Activated naive CD8-positive, alpha-beta T cell treated with anti-CD3 and anti-CD28 coated beads, Interleukin-2, amount 50 U/mL, for 24 hours (primary cell): ENCODE results near the gene KBTBD13.

Experiments used
- ATAC-seq: fragments of 150-1000 bp; cut with Tn5 transposase; one replicate; pipeline ENCODE4 v1.10.0; 2021
- DNase-seq: peaks from one replicate; pipeline ENCODE4 v3.0.0; 2021
- H3K27ac Mint-ChIP-seq: one replicate; pipeline ENCODE4 v1.8.0; 2021; ENCODE audit warnings: mild to moderate bottlenecking, mixed read lengths
- H3K27me3 Mint-ChIP-seq: one replicate; pipeline ENCODE4 v1.8.0; 2021; ENCODE audit warnings: mixed read lengths
- H3K36me3 Mint-ChIP-seq: one replicate; pipeline ENCODE4 v1.8.0; 2021; ENCODE audit warnings: low read depth, mixed read lengths
- H3K4me1 Mint-ChIP-seq: one replicate; pipeline ENCODE4 v1.8.0; 2021; ENCODE audit warnings: mixed read lengths
- H3K4me3 Mint-ChIP-seq: one replicate; pipeline ENCODE4 v1.8.0; 2021; ENCODE audit warnings: mild to moderate bottlenecking, moderate library complexity, mixed read lengths
- H3K9me3 Mint-ChIP-seq: one replicate; pipeline ENCODE4 v1.8.0; 2021; ENCODE audit warnings: mixed read lengths

The KBTBD13 gene

DNA sequence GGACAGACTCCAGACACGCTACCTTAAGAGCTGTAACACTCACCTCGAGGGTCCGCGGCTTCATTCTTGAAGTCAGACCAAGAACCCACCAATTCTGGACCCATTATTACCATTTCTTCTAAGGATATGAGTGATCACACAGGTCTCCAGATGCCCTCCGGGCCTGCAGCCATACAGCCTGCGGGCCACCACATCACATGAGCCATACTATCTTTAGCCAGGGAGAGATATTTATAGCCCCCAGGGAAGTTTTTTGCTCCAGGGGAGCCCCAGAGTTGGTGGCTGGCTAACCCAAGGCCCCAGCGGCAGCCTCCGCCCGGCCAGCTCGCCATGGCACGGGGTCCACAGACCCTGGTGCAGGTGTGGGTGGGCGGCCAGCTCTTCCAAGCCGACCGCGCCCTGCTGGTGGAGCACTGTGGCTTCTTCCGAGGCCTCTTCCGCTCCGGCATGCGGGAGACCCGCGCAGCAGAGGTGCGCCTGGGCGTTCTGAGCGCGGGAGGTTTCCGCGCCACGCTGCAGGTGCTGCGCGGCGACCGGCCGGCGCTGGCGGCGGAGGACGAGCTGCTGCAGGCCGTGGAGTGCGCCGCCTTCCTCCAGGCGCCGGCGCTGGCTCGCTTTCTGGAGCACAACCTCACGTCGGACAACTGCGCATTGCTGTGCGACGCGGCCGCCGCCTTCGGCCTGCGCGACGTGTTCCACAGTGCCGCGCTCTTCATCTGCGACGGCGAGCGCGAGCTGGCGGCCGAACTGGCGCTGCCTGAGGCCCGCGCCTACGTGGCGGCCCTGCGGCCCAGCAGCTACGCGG lies at the start of gene KBTBD13:
Gene KBTBD13 (plus strand): TSS at position 261 of the 805 bp plus-strand sequence. CDS start 70 bp downstream, at position 331.
- H3K4me3 Mint-ChIP-seq: no peak within 1 kb of the TSS
- H3K9me3 Mint-ChIP-seq: no peaks in the 10 kb centered on the region
- no peak within 1 kb of the TSS for H3K27ac Mint-ChIP-seq
- H3K36me3 Mint-ChIP-seq: no peaks in the 10 kb centered on the region
- H3K4me1 Mint-ChIP-seq: peaks cover 3% of the 10 kb centered on the region
- no peak for DNase-seq
- no peak for ATAC-seq
- peaks cover 18% of the 10 kb centered on the region for H3K27me3 Mint-ChIP-seq

DNA sequence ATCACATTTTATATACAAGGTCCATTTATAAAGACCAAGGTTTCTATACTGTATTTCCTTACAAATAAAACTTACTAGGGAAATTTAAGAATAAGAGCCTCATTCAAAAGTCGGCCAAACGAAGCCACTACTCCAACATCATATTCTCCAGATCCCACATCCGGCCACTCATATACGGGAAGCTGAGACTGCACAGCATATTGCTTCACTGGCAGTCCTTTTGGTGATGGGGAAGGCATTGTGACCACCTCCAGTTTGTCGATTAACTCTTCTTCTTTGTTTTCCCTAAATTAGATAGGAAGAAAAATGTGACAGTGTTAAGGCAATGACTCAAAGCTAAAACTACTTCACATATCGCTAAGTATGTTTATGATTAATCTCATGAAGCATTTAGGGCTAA lies 49.8 kb upstream of the KBTBD13 start:
- Mint-ChIP-seq H3K27me3 (peaks cover 5% of the 10 kb centered on the region), H3K4me1 (peaks cover 17% of the 10 kb centered on the region), H3K27ac (no peak overlapping the region), H3K36me3 (peaks cover 32% of the 10 kb centered on the region), H3K4me3 (no peak overlapping the region), H3K9me3 (no peaks in the 10 kb centered on the region)
- ATAC-seq (no peak), DNase-seq (no peak)

DNA sequence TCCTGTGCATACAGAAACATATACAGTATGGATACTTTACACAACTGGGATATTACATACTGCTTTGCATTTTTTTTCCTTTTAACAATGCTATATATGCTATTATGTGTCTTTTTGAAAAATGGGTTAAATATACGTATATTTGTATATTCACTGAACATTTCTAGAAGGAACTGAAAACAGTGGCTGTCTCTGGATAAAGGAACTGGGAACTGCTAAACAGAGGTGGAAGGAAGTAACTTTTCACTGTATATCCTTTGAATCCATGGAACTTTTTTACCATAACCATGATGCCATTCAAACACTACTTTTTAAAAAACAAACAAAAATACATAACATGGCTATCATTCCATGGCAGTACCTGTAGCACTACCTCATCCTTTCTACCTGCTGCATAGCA lies 49.0 kb upstream of the KBTBD13 start:
- peaks cover 5% of the 10 kb centered on the region for H3K27me3 Mint-ChIP-seq
- H3K9me3 Mint-ChIP-seq: no peaks in the 10 kb centered on the region
- ATAC-seq: no peak
- peaks cover 17% of the 10 kb centered on the region for H3K4me1 Mint-ChIP-seq
- DNase-seq: no peak
- no peak overlapping the region for H3K27ac Mint-ChIP-seq
- peak overlapping the region; percentile 94 for H3K4me3 Mint-ChIP-seq
- peaks cover 32% of the 10 kb centered on the region for H3K36me3 Mint-ChIP-seq

DNA sequence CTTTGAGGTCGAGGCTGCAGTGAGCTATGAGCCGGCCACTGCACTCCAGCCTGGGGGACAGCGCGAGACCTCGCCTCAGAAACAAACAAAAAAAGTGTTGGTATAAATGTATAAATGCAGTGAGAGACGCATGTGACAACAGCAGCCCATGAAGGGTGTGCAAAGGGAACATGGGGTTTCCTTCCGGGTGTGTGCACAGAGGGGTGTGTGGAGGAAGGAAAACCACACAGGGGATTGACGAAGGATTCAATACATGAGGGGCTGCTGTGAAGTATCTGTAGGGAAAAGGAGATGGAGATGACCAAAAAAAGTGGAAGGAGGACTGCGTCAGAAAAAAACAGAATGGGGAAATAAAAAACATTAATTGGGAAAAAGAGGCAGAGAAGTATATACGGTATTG lies 48.2 kb upstream of the KBTBD13 start:
- H3K27me3 Mint-ChIP-seq: peaks cover 5% of the 10 kb centered on the region
- H3K9me3 Mint-ChIP-seq: no peaks in the 10 kb centered on the region
- H3K4me3 Mint-ChIP-seq: peak overlapping the region; percentile 94
- peaks cover 29% of the 10 kb centered on the region for H3K36me3 Mint-ChIP-seq
- peaks cover 20% of the 10 kb centered on the region for H3K4me1 Mint-ChIP-seq
- DNase-seq: no peak
- ATAC-seq: no peak
- peak overlapping the region; percentile 86 for H3K27ac Mint-ChIP-seq

DNA sequence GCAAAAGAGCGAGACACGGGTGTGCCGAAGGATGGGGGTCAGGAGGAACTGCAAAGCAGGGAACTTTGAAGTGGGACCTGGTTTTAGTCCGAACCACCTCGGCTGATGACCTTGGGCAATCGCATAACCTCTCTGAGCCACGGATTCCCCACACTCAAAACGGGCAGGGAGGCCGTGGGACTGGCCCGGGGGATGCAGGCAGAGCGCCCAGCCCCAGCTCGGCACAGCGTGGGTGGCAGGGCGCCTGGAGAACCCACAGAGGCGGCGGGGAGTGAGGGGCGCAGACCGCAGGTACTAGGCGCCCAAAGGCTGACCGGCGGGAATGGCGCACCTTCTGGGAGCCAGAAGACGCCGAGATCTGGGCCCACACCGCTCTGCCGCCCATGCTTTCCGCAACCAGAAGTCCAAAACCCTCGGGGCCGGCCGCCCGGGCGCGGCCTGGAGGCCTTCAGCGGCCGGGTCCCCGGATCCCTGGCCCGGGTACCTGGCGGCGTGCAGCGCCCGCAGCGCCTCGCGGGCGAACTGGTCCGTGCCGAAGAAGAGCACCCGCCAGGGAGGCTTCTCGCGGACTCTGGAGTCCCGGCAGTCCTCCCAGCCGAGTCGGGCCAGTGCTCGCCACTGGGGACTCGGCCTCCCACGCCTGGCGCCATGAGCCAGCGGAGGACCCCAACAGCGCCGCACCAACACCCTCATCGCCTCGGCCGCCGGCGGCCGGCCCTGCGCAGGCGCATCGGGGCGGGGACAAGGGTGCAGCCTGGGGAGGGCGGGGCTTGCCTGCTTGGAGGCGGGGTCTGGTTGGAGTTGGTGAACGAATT lies 47.4 kb upstream of the KBTBD13 start, which contains the start of gene MTFMT:
Gene MTFMT (minus strand): TSS at position 719 of the 815 bp plus-strand sequence. CDS start 26 bp downstream, at position 693.
- Mint-ChIP-seq H3K4me1 (peaks cover 22% of the 10 kb centered on the region), H3K36me3 (peaks cover 23% of the 10 kb centered on the region), H3K27ac (peak within 1 kb of the TSS; percentile 86), H3K9me3 (no peaks in the 10 kb centered on the region), H3K27me3 (peaks cover 5% of the 10 kb centered on the region), H3K4me3 (peak within 1 kb of the TSS; percentile 94)
- ATAC-seq (peak; percentile 92), DNase-seq (peak; percentile 98)

DNA sequence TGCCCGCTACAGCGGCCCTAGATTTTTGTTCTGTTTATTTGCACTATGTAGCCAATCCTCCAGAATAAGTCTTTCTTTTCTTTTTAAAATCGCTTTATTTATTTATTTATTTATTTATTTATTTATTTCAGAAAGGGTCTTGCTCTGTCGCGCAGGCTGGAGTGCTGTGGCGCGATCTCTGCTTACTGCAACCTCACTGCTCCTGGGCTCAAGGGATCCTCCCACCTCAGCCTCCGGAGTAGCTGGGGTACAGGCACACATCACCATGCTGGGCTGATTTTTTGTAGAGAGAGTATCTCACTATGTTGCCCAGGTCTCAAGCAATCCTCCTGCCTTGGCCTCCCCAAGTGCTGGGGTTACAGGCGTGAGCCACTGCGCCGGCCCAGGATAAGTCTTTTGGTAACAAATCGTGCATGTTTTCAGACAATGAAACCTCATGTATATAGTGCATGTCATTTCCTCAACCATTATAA lies 46.8 kb upstream of the KBTBD13 start:
- Mint-ChIP-seq H3K9me3 (no peaks in the 10 kb centered on the region), H3K4me1 (peaks cover 22% of the 10 kb centered on the region)

DNA sequence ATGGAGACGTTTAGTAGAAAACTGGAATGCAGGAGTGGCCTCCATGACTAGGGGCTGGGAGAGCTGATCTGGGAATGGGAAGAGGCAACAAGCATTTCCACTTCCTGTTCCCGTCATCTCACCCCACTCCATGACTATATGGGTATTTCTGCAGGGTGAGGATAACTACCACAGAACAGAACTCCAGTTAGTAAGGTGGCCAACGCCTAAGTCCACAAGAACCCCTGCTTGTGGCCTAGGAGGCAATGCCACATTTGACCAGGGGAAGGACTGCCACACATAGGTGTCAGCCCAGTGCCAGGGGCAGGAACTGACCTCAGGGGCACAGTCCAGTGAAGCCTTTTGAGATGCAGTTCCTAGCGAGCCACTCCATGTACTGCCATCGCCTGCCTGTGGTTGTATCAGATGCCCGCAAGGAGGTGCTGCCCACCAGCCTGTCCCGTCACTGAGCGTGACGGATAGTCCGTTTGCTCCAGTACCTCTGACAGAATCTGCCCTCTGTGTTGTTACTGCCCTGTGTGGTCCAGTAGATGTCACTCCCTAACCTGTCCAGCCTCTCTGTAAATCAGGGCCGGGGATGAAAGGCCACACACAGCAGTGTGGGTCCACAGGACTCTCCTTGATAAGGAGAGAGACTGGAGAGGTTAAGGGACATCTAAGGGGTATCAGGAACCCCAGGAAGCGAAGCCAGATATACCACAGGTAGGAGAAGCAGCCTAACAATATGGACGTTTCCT lies 43.6 kb upstream of the KBTBD13 start:
- DNase-seq: peak; percentile 56
- Mint-ChIP-seq H3K4me3 (no peak overlapping the region), H3K36me3 (no peaks in the 10 kb centered on the region), H3K27me3 (peaks cover 5% of the 10 kb centered on the region), H3K4me1 (peaks cover 13% of the 10 kb centered on the region), H3K9me3 (no peaks in the 10 kb centered on the region), H3K27ac (no peak overlapping the region)
- ATAC-seq: peak; percentile 72

More for the DNA sequence above, 46.8 kb upstream of the KBTBD13 start:
- peak overlapping the region; percentile 61 for H3K4me3 Mint-ChIP-seq
- no peak overlapping the region for H3K27ac Mint-ChIP-seq
- ATAC-seq: no peak
- peaks cover 5% of the 10 kb centered on the region for H3K27me3 Mint-ChIP-seq
- peaks cover 18% of the 10 kb centered on the region for H3K36me3 Mint-ChIP-seq
- DNase-seq: no peak

DNA sequence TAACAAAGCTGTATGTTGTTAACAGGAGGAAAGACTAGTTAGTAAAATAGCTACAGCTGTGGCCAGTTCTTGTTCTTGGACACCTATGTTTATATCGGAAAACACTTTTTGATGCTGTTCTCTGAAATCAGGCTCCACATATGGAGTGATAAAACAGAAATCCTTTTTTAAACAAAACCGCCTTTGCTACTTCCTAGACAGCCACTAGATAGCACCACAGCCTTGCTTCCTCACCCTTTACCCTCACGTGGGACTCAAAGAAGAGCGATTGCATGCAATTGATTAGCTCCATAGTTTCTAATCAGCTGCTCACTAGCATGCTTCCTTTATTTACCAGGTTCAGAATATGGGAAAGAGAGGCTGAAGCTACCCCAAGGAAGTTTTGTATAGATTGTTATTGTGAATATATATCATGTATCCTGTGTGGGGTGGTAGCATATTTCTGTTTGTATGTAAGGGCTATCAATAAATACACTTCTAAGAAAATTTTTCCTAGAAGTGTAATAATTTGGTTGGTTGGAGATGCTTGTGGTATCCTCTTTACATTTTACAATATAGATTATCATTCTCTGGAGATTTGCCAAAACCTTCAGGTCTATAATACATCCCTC lies 42.8 kb upstream of the KBTBD13 start:
- peak; percentile 31 for ATAC-seq
- no peak for DNase-seq
- Mint-ChIP-seq H3K4me1 (peaks cover 7% of the 10 kb centered on the region), H3K4me3 (no peak overlapping the region), H3K9me3 (no peaks in the 10 kb centered on the region), H3K27me3 (peaks cover 5% of the 10 kb centered on the region), H3K27ac (no peak overlapping the region), H3K36me3 (no peaks in the 10 kb centered on the region)

DNA sequence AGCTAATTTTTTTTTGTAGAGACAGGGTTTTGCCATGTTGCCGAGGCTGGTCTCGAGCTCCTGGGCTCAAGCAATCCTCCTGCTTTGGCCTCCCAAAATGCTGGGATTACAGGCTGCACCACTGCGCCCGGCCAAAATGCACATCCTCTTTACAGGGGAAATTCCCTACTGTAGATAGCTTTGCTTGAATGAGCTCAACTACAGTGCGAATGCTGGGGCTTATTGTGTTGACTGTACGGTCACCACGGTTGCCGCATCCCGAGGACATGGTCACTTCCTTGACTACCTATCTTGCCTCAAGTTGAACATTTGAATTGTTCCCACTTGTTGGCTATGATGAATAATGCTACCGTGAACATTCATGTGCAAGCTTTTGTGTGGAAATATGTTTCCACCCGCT lies 41.8 kb upstream of the KBTBD13 start:
- H3K27me3 Mint-ChIP-seq: peaks cover 5% of the 10 kb centered on the region
- ATAC-seq (no peak), DNase-seq (no peak)
- H3K36me3 Mint-ChIP-seq: no peaks in the 10 kb centered on the region
- H3K9me3 Mint-ChIP-seq: no peaks in the 10 kb centered on the region
- H3K4me1 Mint-ChIP-seq: peaks cover 7% of the 10 kb centered on the region
- no peak overlapping the region for H3K27ac Mint-ChIP-seq
- no peak overlapping the region for H3K4me3 Mint-ChIP-seq

DNA sequence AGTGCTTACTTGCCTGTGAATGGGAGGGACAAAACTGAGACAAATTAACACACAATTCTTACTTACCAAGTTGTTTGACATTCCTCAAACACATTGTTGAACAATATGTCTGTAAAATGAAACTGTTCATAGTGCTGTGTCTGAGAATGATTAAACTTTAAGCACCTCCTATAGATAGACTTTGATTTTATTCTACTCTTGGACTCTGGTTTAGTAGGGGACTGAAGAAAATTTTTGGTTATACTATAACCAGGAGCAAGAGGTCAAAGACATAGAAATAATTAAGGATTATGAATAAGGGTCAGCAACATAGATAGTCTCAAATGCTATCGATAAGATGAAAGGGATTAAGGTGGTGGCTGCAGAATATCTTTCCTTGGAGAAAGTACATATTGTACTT lies 39.2 kb upstream of the KBTBD13 start:
- H3K9me3 Mint-ChIP-seq: no peaks in the 10 kb centered on the region
- ATAC-seq (no peak), DNase-seq (no peak)
- no peak overlapping the region for H3K4me3 Mint-ChIP-seq
- H3K4me1 Mint-ChIP-seq: peaks cover 7% of the 10 kb centered on the region
- H3K27ac Mint-ChIP-seq: no peak overlapping the region
- no peaks in the 10 kb centered on the region for H3K27me3 Mint-ChIP-seq
- H3K36me3 Mint-ChIP-seq: no peaks in the 10 kb centered on the region

DNA sequence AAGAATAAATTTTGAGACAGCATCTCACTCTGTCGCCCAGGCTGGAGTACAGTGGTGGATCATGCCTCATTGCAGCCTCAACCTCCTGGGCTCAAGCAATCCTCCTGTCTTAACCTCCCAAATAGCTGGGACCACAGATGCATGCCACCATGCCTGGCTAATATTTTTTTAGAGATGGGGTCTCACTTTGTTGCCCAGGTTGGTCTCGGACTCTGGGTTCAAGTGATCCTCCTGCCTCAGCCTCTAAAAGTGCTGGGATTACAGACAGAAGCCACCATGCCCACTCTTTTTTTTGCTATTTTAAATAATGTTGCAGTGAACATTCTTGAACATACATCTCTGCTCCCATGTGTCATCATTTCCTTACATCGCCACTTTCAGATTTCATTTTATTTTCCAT lies 38.1 kb upstream of the KBTBD13 start:
- no peak for DNase-seq
- no peaks in the 10 kb centered on the region for H3K36me3 Mint-ChIP-seq
- H3K9me3 Mint-ChIP-seq: no peaks in the 10 kb centered on the region
- H3K4me3 Mint-ChIP-seq: no peak overlapping the region
- ATAC-seq: no peak
- no peaks in the 10 kb centered on the region for H3K27me3 Mint-ChIP-seq
- no peak overlapping the region for H3K27ac Mint-ChIP-seq
- H3K4me1 Mint-ChIP-seq: peaks cover 3% of the 10 kb centered on the region

DNA sequence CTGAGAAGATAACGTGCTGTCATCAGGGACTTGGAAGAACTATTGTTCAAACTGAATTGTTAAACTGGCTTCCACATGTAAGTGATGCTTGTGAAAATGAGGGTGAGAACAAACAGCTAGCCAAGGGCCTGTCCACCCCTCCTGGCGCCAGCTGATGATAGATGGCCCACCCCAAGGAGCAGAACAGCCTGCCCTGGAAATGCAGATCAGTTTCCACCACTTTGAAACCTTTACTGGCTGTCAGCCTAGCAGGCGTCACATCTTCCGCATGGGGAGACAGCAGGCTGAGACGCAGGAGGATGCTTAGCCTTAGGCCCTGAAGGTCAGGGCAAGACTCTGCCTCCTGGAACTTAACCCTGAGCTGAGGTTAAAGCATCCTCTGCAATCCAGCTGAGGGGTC lies 37.7 kb upstream of the KBTBD13 start:
- no peak for DNase-seq
- H3K4me1 Mint-ChIP-seq: peaks cover under 1% of the 10 kb centered on the region
- no peaks in the 10 kb centered on the region for H3K9me3 Mint-ChIP-seq
- H3K27me3 Mint-ChIP-seq: no peaks in the 10 kb centered on the region
- no peak overlapping the region for H3K4me3 Mint-ChIP-seq
- no peak for ATAC-seq
- H3K36me3 Mint-ChIP-seq: no peaks in the 10 kb centered on the region
- no peak overlapping the region for H3K27ac Mint-ChIP-seq

DNA sequence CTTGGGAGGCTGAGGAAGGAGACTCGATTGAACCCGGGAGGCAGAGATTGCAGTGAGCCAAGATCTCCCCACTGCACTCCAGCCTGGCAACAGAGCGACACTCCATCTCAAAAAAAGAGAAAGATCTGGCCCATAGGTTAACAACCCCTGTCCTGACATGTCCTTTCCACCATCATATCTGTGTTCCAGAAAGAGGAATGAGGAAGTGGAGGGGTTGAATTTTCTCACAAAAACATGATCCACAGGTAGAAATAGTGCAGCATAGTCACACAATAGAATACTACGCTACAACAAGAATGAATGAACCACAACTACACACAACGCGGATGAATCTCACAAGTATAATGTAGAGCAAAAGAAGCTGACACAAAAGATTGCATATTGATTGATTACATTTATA lies 36.1 kb upstream of the KBTBD13 start:
- no peak overlapping the region for H3K27ac Mint-ChIP-seq
- no peak overlapping the region for H3K4me3 Mint-ChIP-seq
- DNase-seq (no peak), ATAC-seq (no peak)
- no peaks in the 10 kb centered on the region for H3K9me3 Mint-ChIP-seq
- H3K4me1 Mint-ChIP-seq: no peaks in the 10 kb centered on the region
- H3K36me3 Mint-ChIP-seq: no peaks in the 10 kb centered on the region
- H3K27me3 Mint-ChIP-seq: peaks cover 4% of the 10 kb centered on the region

DNA sequence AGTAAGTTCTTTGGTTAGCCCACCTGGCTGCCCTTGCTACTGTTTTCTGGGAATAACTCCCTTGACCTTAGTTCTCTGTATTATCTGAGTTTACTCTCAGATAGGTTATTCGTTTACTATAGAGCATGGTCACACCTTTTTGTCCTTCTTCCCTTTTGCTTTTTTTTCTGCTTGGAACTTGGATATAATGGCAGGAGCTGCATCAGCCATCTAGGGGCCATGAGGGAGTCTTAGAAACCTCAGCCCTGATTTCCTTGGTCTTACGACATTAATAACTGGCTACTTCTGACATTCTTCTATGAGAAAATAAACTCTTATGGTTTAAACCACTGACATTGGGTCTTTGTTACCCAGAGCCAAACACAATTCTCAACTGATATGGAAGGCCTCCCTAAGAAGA lies 34.8 kb upstream of the KBTBD13 start:
- DNase-seq (no peak), ATAC-seq (no peak)
- Mint-ChIP-seq H3K4me1 (no peaks in the 10 kb centered on the region), H3K9me3 (no peaks in the 10 kb centered on the region), H3K27ac (no peak overlapping the region), H3K4me3 (no peak overlapping the region), H3K27me3 (peaks cover 5% of the 10 kb centered on the region), H3K36me3 (no peaks in the 10 kb centered on the region)
